GM12864 (cell line): Measurements from ENCODE around the gene FBXW5.

Experiments
- DNase-seq: peaks from one replicate; pipeline ENCODE4 v3.0.0-alpha.2; 2011; ENCODE audit warnings: low read depth
- H3K4me3 ChIP-seq: 2 replicates; pipeline ENCODE4 v1.5.1; 2011; ENCODE audit warnings: mild to moderate bottlenecking, low read depth, low read length, control low read depth
- TF ChIP-seq, protein P1 (sequence below): IDR thresholded peaks from 2 replicates; pipeline ENCODE4 v1.5.1; 2011; ENCODE audit warnings: low read depth, mild to moderate bottlenecking, moderate library complexity, low read length, control low read depth, inconsistent platforms; ENCODE audit errors: missing control alignments

Gene FBXW5

DNA sequence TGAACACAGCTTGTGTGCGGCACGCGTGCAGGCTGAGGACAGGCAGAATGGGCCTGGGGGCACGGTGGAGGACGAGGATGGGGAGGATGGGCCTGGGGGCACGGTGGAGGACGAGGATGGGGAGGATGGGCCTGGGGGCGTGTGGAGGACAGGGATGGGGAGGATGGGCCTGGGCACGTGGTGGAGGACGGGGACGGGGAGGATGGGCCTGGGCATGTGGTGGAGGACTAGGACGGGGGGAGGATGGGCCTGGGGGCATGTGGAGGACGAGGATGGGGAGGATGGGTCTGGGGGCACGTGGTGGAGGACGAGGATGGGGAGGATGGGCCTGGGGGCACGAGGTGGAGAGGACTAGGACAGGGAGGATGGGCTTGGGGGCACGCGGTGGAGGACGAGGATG lies 22.0 kb downstream of the FBXW5 start:
- TF ChIP-seq, protein P1, sequence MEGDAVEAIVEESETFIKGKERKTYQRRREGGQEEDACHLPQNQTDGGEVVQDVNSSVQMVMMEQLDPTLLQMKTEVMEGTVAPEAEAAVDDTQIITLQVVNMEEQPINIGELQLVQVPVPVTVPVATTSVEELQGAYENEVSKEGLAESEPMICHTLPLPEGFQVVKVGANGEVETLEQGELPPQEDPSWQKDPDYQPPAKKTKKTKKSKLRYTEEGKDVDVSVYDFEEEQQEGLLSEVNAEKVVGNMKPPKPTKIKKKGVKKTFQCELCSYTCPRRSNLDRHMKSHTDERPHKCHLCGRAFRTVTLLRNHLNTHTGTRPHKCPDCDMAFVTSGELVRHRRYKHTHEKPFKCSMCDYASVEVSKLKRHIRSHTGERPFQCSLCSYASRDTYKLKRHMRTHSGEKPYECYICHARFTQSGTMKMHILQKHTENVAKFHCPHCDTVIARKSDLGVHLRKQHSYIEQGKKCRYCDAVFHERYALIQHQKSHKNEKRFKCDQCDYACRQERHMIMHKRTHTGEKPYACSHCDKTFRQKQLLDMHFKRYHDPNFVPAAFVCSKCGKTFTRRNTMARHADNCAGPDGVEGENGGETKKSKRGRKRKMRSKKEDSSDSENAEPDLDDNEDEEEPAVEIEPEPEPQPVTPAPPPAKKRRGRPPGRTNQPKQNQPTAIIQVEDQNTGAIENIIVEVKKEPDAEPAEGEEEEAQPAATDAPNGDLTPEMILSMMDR = no peak
- H3K4me3 ChIP-seq = no peak overlapping the region
- no peak for DNase-seq

DNA sequence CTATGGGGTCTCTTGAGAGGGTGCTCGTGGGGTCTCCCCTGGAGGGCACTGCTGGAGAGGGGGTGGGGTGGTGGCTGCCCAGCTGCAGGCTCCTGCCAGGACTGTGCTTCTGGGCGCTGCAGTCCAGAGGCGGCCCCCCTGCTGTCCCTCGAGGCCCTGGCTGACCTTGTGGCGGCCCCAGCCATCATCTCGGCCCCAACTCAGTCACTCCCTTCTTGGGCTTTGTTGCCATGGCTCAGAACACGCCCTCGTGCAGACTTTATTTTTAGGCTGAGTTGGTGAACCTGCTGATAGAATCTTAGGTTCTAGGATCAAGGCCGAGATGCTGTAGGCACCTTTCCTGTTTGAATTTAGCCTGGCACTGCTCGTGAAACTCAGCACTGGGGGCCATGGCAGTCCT lies 22.8 kb downstream of the FBXW5 start:
- TF ChIP-seq, protein P1 = no peak
- no peak overlapping the region for H3K4me3 ChIP-seq
- DNase-seq = no peak

DNA sequence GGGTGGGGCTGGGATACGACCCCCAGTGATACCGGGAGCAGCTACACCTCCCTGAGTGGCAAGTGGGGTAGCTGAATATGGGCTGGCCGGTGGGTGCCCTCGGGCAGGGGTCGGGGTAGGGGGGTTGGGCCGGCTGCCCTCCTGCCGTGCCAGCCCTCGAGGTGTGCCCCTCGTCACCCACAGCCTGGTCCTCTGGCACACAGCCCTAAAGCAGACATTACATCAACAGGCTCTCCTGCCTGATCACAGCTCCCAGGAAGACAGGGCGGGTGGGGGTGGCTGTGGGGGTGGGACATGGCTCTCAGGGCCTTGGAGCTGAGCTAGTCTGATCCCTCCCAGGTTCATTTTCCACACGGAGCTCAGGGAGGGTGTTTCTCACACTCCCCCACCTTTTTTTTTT lies 23.2 kb downstream of the FBXW5 start:
- no peak overlapping the region for H3K4me3 ChIP-seq
- TF ChIP-seq, protein P1 = no peak
- DNase-seq = no peak

- no peak overlapping the region for H3K4me3 ChIP-seq
- TF ChIP-seq, protein P1 = no peak
These were observed 23.8 kb downstream of the FBXW5 start for GRCh38 chr9:136920734-136921231.

DNA sequence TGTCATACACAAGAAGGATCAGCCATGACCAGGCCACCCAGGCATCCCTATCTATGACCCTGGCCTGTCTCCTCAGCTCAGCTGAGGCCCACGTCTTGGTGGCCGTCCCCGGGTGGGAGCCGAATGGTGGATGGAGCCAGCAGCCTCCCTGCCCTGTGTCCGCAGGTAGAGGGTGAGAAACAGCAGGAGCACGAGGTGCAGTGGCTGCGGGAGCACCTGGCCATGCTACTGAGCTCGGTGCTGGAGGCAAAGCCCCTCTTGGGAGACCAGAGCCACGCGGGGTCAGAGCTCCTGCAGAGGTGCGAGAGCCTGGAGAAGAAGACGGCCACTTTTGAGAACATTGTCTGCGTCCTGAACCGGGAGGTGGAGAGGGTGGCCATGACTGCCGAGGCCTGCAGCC lies 24.5 kb downstream of the FBXW5 start:
- H3K4me3 ChIP-seq = no peak overlapping the region
- TF ChIP-seq, protein P1 = no peak
- DNase-seq = no peak

More at GRCh38 chr9:136920734-136921231, 23.8 kb downstream of the FBXW5 start:
- DNase-seq = no peak

DNA sequence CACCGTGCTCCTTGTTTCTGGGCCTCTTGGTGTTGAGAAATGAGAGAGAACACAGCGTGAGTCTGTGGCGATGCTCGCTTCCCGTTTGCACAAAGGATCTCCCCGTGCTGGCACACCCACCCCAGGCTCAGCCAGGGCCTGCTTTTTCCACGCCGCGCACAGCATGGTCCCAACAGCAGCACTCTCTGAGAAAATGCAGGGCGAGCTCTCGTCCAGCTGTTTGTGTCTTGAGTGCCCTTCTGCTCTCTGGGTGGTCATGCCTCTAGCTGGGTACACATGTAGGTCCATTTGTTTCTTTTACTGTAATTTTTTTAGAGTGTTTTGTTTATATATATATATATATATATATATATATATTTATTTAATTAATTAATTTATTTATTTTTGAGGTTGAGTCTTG lies 26.6 kb downstream of the FBXW5 start:
- H3K4me3 ChIP-seq = no peak overlapping the region
- no peak for DNase-seq
- TF ChIP-seq, protein P1 = no peak

DNA sequence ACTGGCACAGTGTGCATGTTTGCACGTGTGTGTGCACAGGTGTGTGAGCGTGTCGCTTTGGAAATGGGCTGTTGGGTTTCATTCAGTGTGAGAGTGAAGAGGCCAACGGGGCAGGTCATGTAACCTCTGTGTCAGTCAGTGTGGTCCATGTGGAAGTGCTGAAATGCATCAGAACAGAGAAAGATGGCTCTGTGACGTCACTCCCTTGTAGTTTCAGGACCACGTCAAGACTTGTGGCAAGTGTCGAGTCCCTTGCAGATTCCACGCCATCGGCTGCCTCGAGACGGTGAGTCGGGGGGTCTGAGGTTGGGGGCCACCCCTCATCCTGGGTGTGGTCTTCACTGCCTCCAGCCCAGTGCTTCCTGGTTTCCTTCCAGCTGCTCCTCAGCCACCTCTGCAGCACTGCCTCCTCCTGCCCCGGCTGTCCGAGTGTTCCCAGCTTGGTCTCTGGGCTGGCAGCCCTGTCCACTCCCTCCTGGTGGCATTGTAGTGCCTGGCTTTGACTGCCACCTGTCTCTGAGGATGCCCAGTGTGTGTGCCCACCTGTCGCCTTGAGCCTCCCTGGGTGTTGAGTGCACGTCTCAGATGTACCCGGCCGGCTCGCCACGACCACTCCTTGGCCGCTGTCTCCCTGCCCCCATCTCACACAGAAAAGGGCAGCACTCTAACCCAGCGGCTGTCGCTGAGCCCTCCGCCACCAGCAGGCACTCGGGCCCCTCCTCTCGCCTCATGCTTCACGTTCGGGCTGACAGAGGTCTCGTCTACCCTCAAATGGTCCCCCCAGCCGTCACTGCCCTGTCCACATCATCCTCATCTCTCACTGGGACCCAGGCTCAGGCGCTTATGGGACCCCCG lies 28.0 kb downstream of the FBXW5 start:
- no peak overlapping the region for H3K4me3 ChIP-seq
- no peak for DNase-seq
- TF ChIP-seq, protein P1 = no peak
